Hepatocyte (in vitro differentiated cells): ENCODE data around the gene PCDHGA9.

Source experiments
- CTCF ChIP-seq: fragments of 200-600 bp; sonication (generic); IDR thresholded peaks from 2 replicates; pipeline ENCODE4 v1.5.1; 2016; ENCODE audit warnings: antibody characterized with exemption, mild to moderate bottlenecking; ENCODE audit not compliant: poor library complexity
- EZH2 ChIP-seq: fragments of 200-600 bp; sonication (generic); IDR thresholded peaks from 2 replicates; pipeline ENCODE4 v1.6.1; 2016; ENCODE audit warnings: antibody characterized with exemption, mild to moderate bottlenecking, borderline replicate concordance

GRCh38 chr5:141383345-141383744 lies 19.2 kb upstream of the PCDHGA9 start:
- no peak for TF ChIP-seq EZH2
- no peak for TF ChIP-seq CTCF
